ES-I3 (cell line): ENCODE measurements around the gene CTAGE15.
"Not testable (repeated sequence)": the region's sequence is repeated elsewhere in the genome, so short reads cannot be mapped to it uniquely, and the experiment has no call there.

ENCODE experiments used
- H3K36me3 ChIP-seq: 2 replicates; pipeline ENCODE4 v1.6.1; 2013; ENCODE audit warnings: mild to moderate bottlenecking, low read length, control low read depth, moderate library complexity; ENCODE audit not compliant: insufficient read depth
- H3K4me1 ChIP-seq: 2 replicates; pipeline ENCODE4 v1.6.1; 2013; ENCODE audit warnings: mild to moderate bottlenecking, control low read depth, low read length; ENCODE audit not compliant: insufficient read depth
- H3K9ac ChIP-seq: 2 replicates; pipeline ENCODE4 v1.6.1; 2013; ENCODE audit warnings: low read depth, mild to moderate bottlenecking, low read length, moderate library complexity
- H3K9me3 ChIP-seq: 2 replicates; pipeline ENCODE4 v1.6.1; 2013; ENCODE audit warnings: mild to moderate bottlenecking, low read length, moderate library complexity; ENCODE audit not compliant: control insufficient read depth, insufficient read depth

Gene CTAGE15, protein sequence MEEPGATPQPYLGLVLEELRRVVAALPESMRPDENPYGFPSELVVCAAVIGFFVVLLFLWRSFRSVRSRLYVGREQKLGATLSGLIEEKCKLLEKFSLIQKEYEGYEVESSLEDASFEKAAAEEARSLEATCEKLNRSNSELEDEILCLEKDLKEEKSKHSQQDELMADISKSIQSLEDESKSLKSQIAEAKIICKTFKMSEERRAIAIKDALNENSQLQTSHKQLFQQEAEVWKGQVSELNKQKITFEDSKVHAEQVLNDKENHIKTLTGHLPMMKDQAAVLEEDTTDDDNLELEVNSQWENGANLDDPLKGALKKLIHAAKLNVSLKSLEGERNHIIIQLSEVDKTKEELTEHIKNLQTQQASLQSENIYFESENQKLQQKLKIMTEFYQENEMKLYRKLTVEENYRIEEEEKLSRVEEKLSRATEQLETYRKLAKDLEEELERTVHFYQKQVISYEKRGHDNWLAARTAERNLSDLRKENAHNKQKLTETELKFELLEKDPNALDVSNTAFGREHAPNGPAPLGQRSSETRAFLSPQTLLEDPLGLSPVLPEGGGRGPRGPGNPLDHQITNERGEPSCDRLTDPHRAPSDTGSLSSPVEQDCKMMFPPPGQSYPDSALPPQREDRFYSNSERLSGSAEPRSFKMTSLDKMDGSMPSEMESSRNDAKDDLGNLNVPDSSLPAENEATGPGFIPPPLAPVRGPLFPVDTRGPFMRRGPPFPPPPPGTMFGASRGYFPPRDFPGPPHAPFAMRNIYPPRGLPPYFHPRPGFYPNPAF

DNA sequence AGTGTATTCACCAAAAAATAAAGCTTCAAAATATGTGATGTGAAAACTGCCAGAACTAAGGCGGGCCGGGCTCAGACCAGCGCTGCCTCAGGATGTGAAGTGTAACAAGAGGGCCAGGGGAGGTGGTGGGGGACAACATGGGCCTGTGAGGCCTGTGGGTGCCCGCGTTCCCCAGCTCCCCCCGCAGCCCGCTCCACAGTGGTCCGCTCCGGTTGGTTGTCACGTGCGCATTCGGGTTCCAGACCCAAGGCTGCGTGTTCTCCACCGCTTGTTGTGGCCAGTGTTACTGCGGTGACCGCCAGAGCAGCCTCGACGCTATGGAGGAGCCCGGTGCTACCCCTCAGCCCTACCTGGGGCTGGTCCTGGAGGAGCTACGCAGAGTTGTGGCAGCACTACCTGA lies at the start of gene CTAGE15:
CTAGE15 (plus strand) TSS at position 301 of the 400 bp plus-strand sequence; CDS start at position 318, 17 bp downstream.
- not testable (repeated sequence) for H3K4me1 ChIP-seq, H3K9me3 ChIP-seq, H3K36me3 ChIP-seq, H3K9ac ChIP-seq

DNA sequence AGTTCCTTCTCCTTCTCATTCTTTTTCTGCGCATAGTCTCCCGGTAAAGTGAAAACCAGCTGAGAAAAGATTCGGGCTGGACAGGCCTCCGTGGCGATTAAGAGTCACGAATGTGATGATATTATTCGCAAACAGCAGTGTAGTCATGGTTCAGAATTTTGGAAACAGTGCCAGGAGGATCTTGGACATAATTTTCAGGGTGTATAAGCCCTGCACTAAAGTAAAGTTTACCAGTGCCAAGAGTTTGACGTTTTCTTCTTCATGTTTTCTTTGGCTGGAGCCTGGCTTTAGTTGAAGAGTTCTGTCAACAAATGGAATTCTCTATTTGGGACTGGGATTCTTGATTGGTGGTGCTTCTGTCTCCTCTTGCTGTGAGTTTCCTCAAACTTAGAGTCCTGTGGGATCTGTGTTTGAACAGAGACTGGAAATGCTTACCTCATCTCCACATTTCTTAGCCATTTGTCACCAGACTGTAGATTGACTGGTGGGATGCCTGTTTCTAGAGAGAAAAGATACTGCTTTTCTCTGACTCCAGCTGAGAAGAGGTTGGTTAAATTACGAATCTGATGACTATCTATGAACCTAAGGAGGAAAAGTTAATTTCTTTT lies 49.2 kb upstream of the CTAGE15 start:
- H3K9ac ChIP-seq, H3K36me3 ChIP-seq, H3K9me3 ChIP-seq, H3K4me1 ChIP-seq: not testable (repeated sequence)

DNA sequence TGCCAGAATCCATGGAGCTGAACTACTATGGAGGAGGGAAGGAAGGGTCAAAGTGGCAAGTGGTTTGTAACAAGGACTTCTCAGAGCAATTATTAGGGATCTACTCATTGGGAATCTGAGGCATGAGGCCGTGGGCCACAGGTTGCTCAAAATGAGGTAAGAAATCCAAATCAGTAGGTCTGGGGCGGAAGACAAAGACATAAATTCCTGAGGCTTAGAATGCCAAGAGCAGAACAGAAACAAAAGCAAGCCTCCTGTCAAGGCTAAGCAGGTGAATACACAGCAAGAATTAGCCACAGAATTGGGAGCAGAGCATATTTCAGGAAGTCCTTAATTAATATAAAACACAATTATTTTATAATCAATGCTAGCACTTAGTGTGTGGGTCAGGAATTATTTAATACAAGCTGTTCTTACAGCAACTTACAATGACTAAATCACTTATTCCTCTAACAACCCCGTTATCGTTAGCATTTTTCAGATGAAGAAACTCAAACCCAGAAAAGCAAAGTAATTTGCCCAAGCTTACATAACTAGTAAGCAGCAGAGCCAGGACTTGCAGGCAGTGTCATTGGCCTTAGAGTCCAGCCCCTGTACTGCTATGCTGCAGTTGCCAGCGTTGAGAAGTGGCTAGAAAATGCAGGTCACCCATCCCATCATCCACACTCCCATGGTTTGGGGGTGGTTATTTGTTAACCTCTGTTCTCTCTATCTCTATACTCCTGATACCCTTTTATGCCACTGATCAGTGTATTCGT lies 40.3 kb upstream of the CTAGE15 start:
- H3K36me3 ChIP-seq, H3K4me1 ChIP-seq, H3K9me3 ChIP-seq, H3K9ac ChIP-seq: not testable (repeated sequence)

DNA sequence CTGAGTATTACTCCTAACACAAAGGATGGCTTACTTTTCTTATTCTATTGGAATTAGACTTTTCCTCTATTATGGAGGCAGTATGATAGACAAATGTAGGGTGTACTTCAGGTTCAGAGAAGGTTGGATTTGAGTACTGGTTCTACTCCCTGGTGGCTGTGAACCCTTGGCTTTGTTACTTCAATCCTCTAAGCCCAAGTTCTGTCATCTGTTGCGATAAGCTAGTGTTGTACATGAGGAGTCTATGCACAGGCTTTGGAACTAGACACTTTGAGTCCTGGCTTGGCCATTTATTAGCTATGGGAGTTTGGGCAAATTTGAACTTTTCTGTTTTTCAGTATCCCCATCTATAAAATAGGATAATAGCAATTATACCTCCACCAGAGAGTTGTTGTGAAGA lies 39.7 kb upstream of the CTAGE15 start:
- not testable (repeated sequence) for H3K36me3 ChIP-seq, H3K9ac ChIP-seq, H3K4me1 ChIP-seq, H3K9me3 ChIP-seq

DNA sequence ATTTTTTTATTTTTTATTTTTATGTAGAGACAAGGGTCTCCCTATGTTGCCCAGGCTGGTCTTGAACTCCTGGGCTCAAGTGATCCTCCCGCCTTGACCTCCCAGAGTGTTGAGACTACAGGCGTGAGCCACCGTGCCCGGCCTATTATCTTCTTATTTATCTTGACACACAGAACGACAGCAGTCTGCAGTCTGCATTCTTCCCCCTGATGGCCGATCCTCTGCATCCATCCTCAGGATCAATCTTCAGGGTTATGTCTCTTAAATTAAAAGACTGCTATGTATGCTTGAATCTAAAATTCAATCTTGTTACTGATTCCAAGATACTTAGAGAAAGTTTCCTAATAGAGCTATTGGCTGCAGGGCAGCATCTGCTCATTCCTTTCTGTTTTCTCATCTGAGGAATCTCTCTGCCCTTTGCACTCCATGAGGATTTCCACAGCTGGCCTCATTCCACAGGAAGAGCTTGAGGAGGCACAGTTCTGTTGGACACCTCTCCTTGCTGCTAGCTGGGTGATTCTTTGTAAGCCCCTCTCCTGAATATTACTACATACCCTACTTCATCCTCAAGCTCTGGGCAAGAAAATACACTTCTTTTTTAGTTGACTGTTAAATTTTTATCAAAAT lies 38.3 kb upstream of the CTAGE15 start:
- not testable (repeated sequence) for H3K36me3 ChIP-seq, H3K4me1 ChIP-seq, H3K9me3 ChIP-seq, H3K9ac ChIP-seq

DNA sequence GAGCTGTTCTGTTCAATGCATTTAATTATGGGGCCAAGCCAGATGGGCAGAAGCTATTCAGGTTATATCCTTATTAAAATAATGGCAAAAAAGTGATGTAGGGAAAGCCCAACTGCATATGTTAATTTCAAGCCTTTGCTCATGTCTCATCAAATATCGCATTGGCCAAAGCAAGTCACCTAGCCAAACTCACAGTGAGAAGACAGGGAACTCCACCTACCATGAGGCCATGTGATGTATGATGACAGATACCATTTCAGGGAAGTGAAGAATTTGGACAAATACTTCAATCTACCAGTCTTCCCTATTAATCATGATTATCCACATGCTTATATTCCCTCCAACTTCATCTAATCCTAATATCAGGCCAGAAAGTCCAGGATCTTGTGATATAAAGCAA lies 35.2 kb upstream of the CTAGE15 start:
- H3K4me1 ChIP-seq, H3K9ac ChIP-seq, H3K36me3 ChIP-seq, H3K9me3 ChIP-seq: not testable (repeated sequence)

DNA sequence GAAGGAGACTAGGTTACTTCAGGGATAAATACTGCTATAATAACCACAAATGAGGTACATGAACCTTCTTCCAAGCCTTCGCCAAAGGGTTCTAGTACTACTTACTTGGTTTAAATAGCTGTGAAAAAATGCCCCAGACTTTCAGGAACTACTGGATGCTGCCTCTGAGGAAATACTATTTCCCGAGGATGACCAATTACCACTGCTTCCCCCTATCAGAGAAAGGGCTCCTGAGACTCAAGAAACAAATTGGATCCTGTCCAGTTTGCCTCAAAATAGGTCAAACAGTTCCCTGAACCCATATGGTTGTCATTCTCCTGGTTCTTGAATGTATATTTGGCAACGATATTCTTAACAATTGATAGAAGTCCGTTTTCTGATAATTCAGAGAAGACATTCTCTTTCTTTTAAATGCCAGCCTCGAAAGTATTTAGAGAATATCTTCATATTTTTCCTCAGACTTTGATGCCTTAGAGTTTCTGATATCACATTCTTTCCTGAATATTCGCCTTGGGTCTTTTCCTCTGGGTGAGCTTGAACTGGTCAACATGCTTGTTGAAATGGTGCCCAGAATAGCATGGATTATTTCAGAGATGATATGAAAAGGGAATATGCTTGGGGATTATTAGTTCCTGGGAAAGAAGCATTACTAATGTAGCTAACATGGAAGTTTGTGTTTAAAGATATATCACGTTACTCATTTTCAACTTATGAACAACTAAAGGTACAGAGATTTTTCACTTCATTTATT lies 28.1 kb upstream of the CTAGE15 start:
- H3K4me1 ChIP-seq, H3K36me3 ChIP-seq, H3K9ac ChIP-seq, H3K9me3 ChIP-seq: not testable (repeated sequence)

DNA sequence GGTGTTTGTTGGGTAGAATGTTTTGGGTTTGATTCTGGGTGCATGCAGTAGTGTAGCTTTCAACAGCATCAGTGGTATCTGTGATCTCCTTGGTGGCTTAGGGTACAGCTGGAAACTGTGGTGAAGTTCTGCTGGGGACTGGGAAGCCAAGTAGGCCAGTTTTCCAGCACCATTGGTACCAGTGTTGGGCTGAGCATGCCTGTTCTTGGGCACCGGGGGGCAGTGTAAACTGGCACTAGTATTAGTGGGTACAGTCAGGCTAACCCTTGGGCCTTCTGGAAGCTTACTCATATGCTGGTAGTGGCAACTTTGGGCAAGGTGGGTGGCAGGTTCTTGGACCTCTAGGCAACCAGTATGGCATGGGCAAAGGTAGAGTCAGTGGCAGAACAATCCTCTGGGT lies 15.6 kb upstream of the CTAGE15 start:
- H3K36me3 ChIP-seq, H3K9me3 ChIP-seq, H3K4me1 ChIP-seq, H3K9ac ChIP-seq: not testable (repeated sequence)

DNA sequence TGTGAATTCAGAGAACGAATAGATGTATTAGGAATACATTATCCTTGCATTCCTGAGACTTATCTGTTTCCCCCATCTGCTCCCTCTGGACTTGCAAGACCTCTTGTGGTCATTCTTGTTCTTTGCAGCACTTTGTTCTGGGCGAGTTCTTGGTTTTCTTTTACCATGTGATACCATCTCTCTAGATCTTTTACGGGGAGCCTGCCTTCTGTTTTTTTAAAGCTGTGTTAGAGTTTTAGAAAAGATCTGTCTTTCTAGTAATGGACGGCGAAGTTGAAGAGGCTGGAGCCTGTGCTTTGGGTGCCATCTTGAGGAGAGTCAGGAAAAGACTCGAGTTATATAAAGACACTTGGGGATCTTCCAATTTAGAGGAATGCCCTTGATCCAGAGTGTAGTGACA lies 8.3 kb upstream of the CTAGE15 start:
- not testable (repeated sequence) for H3K36me3 ChIP-seq, H3K9me3 ChIP-seq

DNA sequence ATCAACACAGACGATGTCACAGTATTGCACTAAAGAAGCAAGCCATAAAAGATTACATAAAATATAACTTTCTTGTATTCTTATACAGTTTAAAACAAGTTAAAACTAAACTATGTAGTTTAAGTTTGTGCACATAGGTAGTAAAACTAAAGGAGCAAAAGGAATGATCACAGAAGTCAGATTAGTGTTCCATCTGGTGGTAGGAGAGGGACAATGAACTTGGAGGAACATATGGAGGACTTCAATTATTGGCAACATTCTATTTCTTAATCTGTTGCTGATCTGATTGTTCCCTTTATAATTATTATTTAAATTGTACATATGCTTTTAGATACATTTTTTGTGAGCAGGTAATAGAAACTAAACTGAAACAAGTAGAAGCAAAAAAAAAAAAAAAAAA lies 5.6 kb upstream of the CTAGE15 start:
- H3K36me3 ChIP-seq, H3K4me1 ChIP-seq, H3K9me3 ChIP-seq, H3K9ac ChIP-seq: not testable (repeated sequence)

More for the DNA sequence above, 8.3 kb upstream of the CTAGE15 start:
- H3K9ac ChIP-seq, H3K4me1 ChIP-seq: not testable (repeated sequence)

DNA sequence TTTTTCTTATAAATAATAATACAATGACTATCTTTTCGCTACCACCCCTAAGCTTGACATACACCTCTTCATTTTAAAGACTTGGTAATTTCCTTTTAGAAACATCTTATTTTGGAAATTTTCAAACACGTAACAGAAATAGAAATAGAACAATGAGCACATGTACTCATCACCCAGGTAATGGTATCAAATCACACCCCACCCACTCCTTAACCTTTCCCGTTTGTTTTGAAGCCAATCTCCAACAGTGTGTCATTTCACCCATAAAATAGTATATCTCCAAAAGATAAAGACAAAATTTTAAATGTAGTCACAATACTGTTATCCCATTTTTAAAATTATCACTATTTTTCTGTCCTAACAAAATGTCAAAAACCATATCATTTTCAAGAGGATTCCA lies 16.6 kb downstream of the CTAGE15 start:
- H3K9ac ChIP-seq, H3K4me1 ChIP-seq, H3K9me3 ChIP-seq, H3K36me3 ChIP-seq: not testable (repeated sequence)

DNA sequence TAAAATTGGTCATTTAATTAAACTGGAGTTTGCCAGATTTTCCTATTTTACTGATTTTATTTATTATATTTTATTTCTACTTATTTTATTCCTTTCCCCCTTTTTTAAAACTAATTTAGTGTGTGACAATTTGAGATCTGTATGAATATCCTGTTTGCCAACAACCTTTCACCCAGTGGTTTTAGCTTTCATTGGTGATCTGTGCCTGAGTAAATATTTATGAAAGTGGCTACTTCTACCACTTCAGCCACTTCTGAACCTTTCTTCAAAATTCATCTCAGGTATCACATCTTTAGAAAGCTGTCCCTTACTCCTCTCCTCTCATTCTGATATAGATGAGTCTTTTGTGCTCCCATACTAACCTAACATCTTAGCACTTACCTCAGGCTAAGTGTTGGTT lies 18.3 kb downstream of the CTAGE15 start:
- not testable (repeated sequence) for H3K36me3 ChIP-seq, H3K9ac ChIP-seq, H3K9me3 ChIP-seq, H3K4me1 ChIP-seq

DNA sequence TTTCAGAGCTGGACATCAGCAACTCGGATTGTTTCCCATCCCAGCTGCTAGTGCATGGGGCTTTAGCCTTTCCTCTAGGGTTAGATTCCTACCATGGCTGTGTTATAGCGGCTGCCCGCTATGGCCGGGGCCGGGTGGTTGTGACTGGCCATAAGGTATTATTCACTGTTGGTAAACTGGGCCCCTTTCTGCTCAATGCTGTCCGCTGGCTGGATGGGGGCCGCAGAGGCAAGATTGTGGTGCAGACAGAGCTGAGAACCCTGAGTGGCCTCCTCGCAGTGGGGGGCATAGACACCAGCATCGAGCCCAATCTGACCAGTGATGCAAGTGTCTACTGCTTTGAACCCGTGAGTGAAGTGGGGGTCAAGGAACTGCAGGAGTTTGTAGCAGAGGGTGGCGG lies 26.5 kb downstream of the CTAGE15 start:
- H3K9ac ChIP-seq, H3K36me3 ChIP-seq, H3K4me1 ChIP-seq, H3K9me3 ChIP-seq: not testable (repeated sequence)

DNA sequence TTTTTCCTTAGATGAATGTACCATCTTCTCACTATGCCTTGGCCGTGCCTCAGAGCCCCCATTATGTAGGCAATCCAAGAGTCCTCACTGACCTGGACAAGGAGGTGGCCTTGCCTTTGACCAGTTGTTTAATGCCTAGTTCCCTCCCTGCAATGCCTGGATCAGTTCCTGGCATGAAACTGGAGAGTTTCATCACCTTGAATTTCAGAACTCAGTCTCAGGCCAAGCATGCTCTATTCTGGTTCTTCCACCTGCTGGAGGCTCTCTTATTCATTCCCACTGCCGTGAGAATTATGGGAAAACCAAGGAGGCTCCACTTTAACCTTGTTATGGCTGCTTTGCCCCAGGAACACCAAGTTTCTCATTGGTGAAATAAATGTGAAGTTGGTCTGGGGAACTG lies 31.9 kb downstream of the CTAGE15 start:
- not testable (repeated sequence) for H3K4me1 ChIP-seq, H3K9ac ChIP-seq, H3K9me3 ChIP-seq, H3K36me3 ChIP-seq
